Stimulated activated CD4-positive, alpha-beta T cell treated with anti-CD3 and anti-CD28 coated beads, TNF-alpha, amount 100 ng/mL, for 1 hour (primary cell): ENCODE data around the gene TSN.
"Not testable (repeated sequence)": the region's sequence is repeated elsewhere in the genome, so short reads cannot be mapped to it uniquely, and the experiment has no call there.

ENCODE experiments used
- DNase-seq, 3 donors: peaks; one replicate each; pipeline ENCODE4 v3.0.0-alpha.2; 2020; ENCODE audit warnings: low read depth in 3 of 3, low spot score in 1 of 3

TSN gene

DNA sequence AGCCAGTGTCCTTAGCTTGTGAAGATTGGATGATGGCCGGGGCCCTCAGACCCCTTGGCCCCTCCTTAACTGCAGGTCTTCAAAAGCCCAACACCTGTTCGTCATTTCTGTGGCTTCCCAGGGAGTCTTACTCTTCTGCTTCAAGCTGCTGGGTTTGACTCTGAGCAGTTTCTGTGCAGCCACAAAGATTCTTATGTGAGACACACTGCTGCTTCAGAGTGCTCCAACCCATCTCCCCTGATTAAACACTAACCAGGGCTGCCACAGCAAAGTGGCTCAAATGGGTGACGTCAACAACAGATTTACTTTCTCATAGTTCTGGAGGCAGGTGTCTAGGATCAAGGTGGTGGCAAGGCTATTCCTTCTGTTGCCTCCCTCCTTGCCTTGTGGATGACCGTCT lies 40.8 kb downstream of the TSN start:
- no peak for DNase-seq

DNA sequence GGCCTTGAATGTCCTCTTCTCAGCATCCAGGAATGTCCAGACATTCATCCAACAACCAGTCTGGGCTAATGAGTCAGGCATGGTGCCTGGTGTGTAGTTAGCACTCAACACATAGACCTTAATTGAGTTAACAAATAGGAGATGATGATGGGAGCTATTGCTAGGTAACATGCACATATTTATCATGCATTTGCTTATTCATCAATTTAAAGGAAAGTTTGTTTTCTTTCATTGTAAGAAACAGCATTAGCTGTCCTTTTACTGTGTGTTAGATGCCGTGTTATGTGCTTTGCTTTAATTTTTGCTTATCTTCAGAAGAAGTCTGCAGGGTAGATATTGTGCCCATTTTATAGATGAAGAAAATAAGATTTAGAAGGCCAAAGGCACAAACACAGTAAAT lies 43.2 kb downstream of the TSN start:
- DNase-seq: no peak

DNA sequence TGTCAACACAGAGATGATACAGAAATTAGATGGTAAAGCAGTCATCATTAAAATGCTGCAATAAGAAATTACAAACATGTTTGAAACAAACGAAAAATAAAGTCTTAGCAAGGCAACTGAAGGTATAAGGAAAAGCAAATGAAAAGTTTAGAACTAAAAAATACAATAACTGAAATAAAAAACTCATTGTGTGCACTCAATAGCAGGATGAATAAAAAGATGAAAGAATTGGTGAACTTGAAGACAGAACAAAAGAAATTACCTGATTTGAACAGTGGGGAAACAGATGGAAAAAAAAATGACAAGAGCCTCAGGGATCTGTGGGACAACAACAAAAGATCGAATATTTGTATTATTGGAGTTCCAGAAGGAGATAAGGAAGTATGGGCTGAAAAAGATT lies 46.5 kb downstream of the TSN start:
- DNase-seq: no peak

DNA sequence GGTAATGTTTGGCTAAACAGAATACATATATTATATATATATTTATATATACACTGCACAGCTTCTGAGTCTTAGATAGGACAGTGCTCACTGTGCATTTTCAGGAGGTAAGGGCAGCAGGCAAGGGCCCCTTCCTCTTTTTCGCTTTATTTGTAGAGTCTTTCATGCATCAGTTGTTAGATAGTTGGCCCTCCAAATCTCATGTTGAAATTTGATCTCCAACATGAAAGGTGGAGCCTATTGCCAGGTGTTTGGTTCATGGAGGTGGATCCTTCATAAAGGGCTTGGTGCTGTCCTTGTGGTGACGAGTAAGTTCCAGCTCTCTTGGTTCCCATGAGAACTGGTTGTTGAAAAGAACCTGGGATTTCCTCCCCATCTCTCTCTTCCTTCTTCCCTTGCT lies 48.1 kb downstream of the TSN start:
- no peak for DNase-seq

DNA sequence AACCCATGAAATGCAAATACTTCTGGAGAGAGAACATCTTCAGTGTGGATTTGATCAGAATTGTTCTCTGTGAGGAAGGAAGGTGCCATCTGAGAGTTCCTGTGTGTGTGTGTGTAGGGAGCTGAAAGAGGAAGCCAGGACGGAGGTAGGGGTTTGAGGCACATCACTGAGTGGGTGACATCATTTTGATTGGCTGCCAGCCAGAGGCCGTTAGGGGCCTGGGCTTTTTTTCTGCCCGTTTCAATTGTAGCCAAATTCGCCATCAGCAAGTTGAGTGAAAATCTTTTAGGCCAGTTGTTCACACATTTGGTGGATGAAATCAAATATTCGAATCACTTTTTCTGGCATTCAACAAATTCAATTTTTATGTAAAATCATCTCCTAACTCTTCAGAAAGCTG lies 48.9 kb downstream of the TSN start:
- no peak for DNase-seq

DNA sequence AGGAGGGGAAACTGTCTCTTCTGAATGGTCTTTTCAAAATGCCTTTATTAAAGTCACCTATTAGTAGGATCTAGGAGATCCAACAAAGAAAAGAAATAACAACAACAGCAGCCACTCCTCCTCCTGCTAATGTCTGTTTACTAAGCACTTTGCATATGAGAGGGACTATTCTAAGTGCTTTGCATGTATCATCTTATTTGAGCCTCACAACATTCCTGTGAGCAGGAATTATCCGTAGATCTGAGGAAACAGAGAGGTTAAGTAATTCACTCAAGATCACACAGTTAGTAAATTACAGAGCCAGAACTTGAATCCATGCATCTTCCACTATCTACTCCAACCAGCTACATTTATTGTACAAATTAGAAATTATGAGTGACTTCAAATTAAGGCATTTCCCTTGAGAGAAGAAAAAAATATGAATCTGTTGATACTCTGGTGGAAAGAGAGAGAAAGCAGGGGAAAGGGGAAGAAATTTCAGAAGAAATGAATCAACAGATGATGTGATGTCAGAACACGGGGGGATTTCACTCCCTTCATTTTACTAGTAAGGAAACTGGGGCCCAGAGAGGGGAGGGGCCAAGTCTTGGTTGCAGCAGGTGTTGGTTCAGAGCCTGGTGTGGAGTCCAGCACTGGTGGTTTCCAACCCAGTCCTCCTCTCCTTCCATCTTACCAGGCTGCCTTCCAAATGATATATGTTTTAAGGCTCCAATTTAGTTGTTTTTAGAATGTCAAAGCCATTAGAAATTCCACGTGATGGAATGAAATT lies 49.7 kb downstream of the TSN start:
- DNase-seq: no peak

DNA sequence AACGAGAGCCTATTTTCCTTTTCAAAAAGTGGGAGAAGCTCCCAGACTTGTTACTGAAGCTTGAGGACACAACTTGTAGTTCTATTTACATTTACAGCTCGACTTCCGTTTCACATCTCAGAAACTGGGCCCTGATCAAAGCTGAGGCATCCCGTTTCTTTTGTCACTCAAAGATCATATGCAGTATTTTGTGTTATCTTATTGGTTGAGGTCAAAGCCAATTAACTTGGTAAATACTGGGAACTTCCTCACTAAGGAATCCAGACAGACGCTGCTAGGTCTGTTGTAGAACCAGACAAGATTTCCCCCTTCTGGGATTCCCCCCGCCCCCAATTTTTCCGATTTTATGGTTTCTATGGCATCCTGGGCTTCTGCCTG lies 50.3 kb downstream of the TSN start:
- no peak for DNase-seq

DNA sequence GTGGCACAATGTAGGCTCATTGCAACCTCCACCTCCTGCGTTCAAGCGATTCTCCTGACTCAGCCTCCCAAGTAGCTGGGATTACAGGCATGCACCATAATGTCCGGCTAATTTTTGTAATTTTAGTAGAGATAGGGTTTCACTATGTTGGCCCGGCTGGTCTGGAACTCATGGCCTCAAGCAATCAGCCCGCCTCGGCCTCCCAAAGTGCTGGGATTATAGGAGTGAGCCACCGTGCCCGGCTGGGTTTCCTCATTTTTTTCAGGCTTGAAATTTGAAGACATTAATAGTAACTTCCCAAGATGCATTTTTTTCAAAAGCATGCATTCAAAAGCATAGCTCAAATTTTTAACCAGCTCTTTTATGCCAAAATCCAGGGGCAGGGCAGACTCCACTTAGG lies 52.3 kb downstream of the TSN start:
- DNase-seq: not testable (repeated sequence)

DNA sequence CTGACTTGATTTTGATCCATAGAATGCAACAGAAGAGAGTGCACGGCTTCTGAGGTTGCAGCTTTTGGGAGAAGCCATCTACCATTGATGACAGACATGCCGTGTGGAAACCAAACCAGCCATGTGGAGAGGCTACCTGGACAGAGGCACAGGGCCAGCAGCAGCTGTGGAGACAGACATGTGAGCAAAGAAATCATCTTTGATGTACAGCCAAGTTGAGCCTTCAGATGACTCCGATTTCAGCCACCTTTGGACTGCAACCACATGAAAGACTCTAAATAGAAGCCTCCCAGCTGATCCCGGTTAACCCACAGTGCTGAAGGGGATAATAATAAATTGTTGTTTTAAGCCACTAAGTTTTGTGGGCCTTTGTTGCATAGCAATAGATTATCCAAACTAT lies 54.2 kb downstream of the TSN start:
- no peak for DNase-seq

DNA sequence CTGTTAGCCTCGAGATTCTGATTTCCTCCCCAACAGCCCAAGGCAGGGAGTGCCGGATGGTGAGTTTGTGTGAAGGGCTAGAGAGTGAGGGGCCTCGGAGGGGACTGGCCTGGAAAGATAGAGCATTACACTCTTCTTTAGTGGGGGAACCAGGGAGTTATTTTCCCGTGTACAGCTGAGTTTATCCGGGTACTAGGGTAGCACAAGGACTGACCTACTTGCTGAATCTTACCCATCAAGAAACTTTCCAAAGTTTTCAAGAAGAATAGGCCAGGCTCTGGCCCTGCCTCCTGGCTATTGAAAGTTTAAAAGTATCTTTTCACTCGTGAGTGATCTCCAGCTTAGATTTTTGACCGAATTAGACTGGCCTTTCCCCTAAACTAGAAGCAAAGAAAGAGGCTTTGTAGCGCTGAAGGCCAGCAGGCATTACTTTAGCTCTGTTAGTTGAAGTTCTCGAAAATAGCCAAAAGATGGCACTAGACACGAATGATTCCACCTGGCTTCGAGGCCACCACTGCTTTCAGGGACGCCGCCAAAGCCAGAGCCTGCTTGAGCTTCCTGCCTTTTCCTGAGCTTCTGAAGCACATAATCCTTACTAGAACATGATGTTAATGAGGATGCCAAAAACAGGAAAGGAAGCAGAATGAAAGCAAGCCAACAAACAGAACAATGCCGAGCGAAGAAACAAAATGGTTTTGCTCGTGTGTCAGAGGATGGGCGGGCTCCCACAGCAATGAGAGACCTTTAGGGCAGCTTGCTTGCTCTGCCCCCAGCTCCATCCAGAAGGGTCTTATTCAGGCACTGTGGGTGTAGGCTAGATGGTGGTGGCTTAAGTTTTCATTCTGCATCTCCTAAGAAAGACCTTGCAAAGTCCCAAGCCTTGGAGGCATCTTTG lies 55.8 kb downstream of the TSN start:
- no peak for DNase-seq

DNA sequence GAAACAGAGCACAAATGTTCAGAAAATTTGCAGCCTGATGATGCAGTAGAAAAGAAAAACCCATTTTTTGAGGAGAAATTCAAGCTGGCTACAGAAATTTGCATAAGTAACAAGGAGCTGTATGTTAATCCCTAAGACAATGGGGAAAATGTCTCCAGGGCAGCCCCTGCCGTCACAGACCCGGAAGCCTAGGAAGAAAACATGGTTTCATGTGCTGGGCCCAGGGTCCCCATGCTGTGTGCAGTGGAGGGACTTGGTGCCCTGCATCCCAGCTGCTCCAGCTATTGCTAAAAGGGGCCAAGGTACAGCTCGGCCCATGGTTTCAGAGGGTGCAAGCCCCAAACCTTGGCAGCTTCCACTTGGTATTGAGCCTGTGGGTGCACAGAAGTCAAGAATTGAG lies 57.6 kb downstream of the TSN start:
- DNase-seq: not testable (repeated sequence)

DNA sequence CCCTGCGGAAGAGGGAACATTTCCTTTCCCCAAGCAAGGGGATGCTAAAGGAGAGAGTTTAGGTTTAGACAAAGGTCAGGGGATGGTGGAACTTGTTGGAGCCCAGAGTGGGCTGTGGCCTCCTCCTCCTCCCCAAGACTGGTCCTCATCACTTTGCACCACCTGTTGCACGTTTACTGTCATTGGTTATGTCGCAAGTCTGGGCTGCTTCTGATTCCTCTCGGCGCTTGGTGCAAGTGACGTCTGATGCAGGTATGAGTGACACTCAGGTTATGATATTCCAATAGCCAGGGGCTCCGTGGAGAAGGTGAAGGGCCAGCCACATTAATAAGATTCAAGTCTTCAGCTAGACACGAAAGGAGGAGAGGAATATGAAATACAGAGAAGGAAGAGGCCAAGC lies 59.8 kb downstream of the TSN start:
- no peak for DNase-seq

DNA sequence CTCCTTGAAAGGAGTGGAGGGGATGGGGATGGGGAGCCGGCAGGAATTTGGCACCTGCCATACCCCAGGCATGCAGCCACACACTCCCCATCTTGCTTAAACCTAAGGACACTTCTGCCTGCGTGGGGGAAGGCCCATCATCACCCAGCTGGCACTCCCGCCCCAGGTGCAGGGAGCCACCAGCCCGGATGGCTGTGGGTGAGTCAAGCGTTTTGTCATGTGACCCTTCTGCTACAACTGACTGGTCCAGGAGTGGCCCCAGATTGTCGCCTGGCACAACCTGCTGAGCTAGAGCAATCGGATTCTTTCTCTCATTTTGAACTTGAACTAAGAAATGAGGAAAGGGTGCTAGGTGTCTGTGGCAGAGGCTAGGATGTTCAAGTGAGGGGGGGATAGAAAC lies 61.3 kb downstream of the TSN start:
- no peak for DNase-seq

DNA sequence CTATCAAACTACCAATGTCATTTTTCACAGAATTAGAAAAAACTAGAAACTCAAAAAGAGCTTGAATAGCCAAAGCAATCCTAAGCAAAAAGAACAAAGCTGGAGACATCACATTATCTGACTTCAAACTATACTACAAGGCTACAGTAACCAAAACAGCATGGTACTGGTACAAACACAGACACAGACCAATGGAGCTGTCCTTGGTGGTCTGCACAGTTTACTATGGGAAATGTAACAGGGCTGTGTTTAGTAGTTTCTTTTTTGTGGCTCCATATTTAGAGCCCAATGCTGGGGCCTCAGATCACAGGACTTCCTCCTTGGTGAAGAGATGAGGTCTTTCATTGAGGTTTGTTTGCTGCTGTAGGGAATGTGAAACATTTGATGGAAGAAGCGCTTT lies 61.9 kb downstream of the TSN start:
- not testable (repeated sequence) for DNase-seq
